H1 (cell line): ENCODE measurements around the gene OR6C75. TPM values are rescaled to one million over a fixed set of nuclear protein-coding genes. Genes with fewer than 3 reads are reported as not detected.

Experiments used
- CBX8 ChIP-seq: fragments of 300-800, 300-1000 bp; sonication (generic); IDR thresholded peaks from 2 replicates; pipeline ENCODE4 v1.7.1; 2016; ENCODE audit warnings: low read depth, low read length, borderline replicate concordance
- CREB1 ChIP-seq: IDR thresholded peaks from 2 replicates; pipeline ENCODE4 v1.6.1; 2012; ENCODE audit warnings: inconsistent platforms
- HDAC2 ChIP-seq, 2 experiments: fragments of 300-600 bp in 1 of 2; sonication (generic) in 1 of 2; IDR thresholded peaks; 2 replicates each; pipeline ENCODE4 v1.6.1; 2011 to 2012; ENCODE audit warnings: low read depth in 2 of 2, low read length in 2 of 2, mild to moderate bottlenecking in 2 of 2, moderate library complexity in 2 of 2, borderline replicate concordance in 1 of 2, inconsistent platforms in 1 of 2
- SIX5 ChIP-seq: IDR thresholded peaks from 2 replicates; pipeline ENCODE4 v1.6.1; 2011; ENCODE audit warnings: mild to moderate bottlenecking, low read depth, low read length
- TAF1 ChIP-seq: IDR thresholded peaks from 2 replicates; pipeline ENCODE4 v1.6.1; 2011; ENCODE audit warnings: mild to moderate bottlenecking, low read depth, low read length
- TEAD4 ChIP-seq: IDR thresholded peaks from 2 replicates; pipeline ENCODE4 v1.6.1; 2012; ENCODE audit warnings: low read depth, low read length, inconsistent platforms, mixed read lengths
- ZNF274 ChIP-seq: IDR thresholded peaks from 2 replicates; pipeline ENCODE4 v1.7.0; 2012; ENCODE audit warnings: low read length, borderline replicate concordance; ENCODE audit errors: extremely low read depth
- polyA plus RNA-seq, 7 experiments: library from polyadenylated mRNA; depleted of rRNA in 3 of 7; stranded (reverse) in 5 of 7; unstranded in 2 of 7; fragments of >200 nt in 5 of 7; fragments of 200-250 nt in 2 of 7; gene quantifications; 1 replicate in 5 of 7; 2 replicates in 1 of 7; 4 replicates in 1 of 7; pipeline versions ENCODE4 v1.2.1 to v1.2.3, GENCODE V29; 2011 to 2013; ENCODE audit warnings: missing spikeins in 2 of 7, mixed read lengths in 2 of 7
- total RNA-seq: library from RNA; stranded (reverse); fragmentation: NEBNext Ultra II Directional; extraction: Animal tissue kit (Norgen Biotek cat#: 25700); gene quantifications from 2 replicates; pipeline ENCODE4 v1.2.1, GENCODE V29; 2021
- TF ChIP-seq, protein P1 (sequence below): IDR thresholded peaks from 2 replicates; pipeline ENCODE4 v1.6.1; 2011; ENCODE audit warnings: low read depth, mild to moderate bottlenecking, low read length; ENCODE audit not compliant: insufficient read depth

Gene OR6C75
- total and polyA plus RNA-seq, 2 of the 8 experiments (the other 6 are each of a cell fraction or from before 2014, with no cell fraction given) = not detected

DNA sequence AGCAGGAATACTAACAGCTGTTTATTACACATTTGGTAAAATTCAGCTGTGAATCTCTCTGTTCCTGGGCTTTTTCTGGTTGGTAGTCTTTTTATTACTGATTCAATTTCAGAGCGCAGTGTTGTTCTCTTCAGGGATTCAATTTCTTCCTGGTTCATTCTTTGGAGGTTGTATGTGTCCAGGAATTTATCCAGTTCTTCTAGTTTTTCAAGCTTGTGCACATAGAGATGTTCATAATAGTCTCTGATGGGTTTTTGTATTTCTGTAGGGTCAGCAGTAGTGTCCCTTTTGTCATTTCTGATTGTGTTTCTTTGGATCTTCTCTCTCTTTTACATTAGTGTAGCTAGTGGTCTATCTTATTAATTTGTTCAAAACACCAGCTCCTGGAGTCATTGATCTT is 54.2 kb downstream of the OR6C75 start (continued):
- TF ChIP-seq CBX8 (no peak), CREB1 (no peak), HDAC2 (IDR thresholded peaks at IDR 0.05; ENCODE audit: borderline replicate concordance in 1 of 2, low read depth in 2 of 2, low read length in 2 of 2) (no peak), SIX5 (no peak), ZNF274 (no peak), TEAD4 (no peak), TAF1 (no peak)
- TF ChIP-seq, protein P1, sequence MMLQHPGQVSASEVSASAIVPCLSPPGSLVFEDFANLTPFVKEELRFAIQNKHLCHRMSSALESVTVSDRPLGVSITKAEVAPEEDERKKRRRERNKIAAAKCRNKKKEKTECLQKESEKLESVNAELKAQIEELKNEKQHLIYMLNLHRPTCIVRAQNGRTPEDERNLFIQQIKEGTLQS = no peak

Other genes with a start within 250 kb of the OR6C75 start
- not detected in 2 replicates for gene OR9K2, start 236.6 kb upstream of the OR6C75 start, total RNA-seq
- not detected in 2 replicates for gene OR9K2, start 236.6 kb upstream of the OR6C75 start, polyA plus RNA-seq (2011; rRNA removed)
- gene OR10A7, start 141.9 kb upstream of the OR6C75 start, total RNA-seq = not detected in 2 replicates
- not detected in 2 replicates for gene OR10A7, start 141.9 kb upstream of the OR6C75 start, polyA plus RNA-seq (2011; rRNA removed)
- not detected in 2 replicates for gene OR6C74, start 118.4 kb upstream of the OR6C75 start, total RNA-seq
- gene OR6C74, start 118.4 kb upstream of the OR6C75 start, polyA plus RNA-seq (2011; rRNA removed) = not detected in 2 replicates
- gene OR6C6, start 66.4 kb upstream of the OR6C75 start, total RNA-seq = not detected in 2 replicates
- gene OR6C6, start 66.4 kb upstream of the OR6C75 start, polyA plus RNA-seq (2011; rRNA removed) = not detected in 2 replicates
- gene OR6C1, start 48.6 kb upstream of the OR6C75 start, total RNA-seq = not detected in 2 replicates
- gene OR6C1, start 48.6 kb upstream of the OR6C75 start, polyA plus RNA-seq (2011; rRNA removed) = not detected in 2 replicates
- not detected in 2 replicates for gene OR6C3, start 32.2 kb upstream of the OR6C75 start, total RNA-seq
- gene OR6C3, start 32.2 kb upstream of the OR6C75 start, polyA plus RNA-seq (2011; rRNA removed) = not detected in 2 replicates
- gene OR6C65, start 37.6 kb downstream of the OR6C75 start, total RNA-seq = not detected in 2 replicates
- not detected in 2 replicates for gene OR6C65, start 37.6 kb downstream of the OR6C75 start, polyA plus RNA-seq (2011; rRNA removed)
- not detected in 2 replicates for gene OR6C76, start 63.3 kb downstream of the OR6C75 start, total RNA-seq
- not detected in 2 replicates for gene OR6C76, start 63.3 kb downstream of the OR6C75 start, polyA plus RNA-seq (2011; rRNA removed)
- not detected in 2 replicates for gene OR6C2, start 81.1 kb downstream of the OR6C75 start, total RNA-seq
- not detected in 2 replicates for gene OR6C2, start 81.1 kb downstream of the OR6C75 start, polyA plus RNA-seq (2011; rRNA removed)
- gene OR6C70, start 107.2 kb downstream of the OR6C75 start, total RNA-seq = not detected in 2 replicates
- not detected in 2 replicates for gene OR6C70, start 107.2 kb downstream of the OR6C75 start, polyA plus RNA-seq (2011; rRNA removed)
- gene OR6C68, start 129.4 kb downstream of the OR6C75 start, total RNA-seq = not detected in 2 replicates
- not detected in 2 replicates for gene OR6C68, start 129.4 kb downstream of the OR6C75 start, polyA plus RNA-seq (2011; rRNA removed)
- gene OR6C4, start 186.6 kb downstream of the OR6C75 start, total RNA-seq = not detected in 2 replicates
- gene OR6C4, start 186.6 kb downstream of the OR6C75 start, polyA plus RNA-seq (2011; rRNA removed) = not detected in 2 replicates
- gene OR2AP1, start 209.5 kb downstream of the OR6C75 start, total RNA-seq = not detected in 2 replicates
- not detected in 2 replicates for gene OR2AP1, start 209.5 kb downstream of the OR6C75 start, polyA plus RNA-seq (2011; rRNA removed)